HS-5 (cell line): ENCODE results near the gene ARFGAP3.
A peak's percentile ranks its signal among the peaks of the same experiment; 100 is the strongest.

ENCODE experiments used
- DNase-seq: peaks from one replicate; pipeline ENCODE4 v3.0.0-alpha.2; 2012; ENCODE audit warnings: low read depth

The ARFGAP3 gene

DNA sequence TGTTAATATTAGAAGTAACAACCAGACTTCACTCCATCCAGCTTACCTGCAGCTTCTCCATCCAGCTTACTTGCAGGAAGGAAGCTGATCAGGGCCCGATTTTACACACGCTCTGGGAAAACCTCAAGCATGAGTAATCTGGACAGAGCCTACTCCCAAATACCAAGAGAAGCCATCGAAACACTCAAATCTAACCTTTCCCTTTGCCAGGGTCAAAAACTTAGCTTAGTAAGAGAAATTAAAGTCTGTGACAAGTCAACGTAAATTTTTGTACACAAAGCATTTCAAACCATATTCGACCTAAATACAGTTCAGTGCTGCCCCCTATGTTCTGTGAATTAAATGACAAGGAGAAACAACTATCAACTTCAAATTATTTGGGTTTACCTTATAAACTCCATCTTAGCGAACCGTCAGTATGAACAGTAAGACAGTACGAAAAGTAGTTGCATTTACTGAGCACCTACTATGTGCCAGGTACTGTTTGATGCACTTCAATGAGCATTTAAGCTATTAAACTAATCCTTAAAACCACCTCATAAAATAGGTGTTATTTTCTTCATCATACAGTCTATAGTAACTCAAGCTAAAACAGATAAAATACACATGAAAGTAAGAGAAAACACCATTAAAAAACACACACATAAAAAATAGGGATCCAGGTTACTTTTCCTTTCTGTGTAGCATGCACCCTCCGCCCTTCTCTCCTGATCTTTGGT, 36.9 kb downstream of the ARFGAP3 start:
- peak; percentile 61 for DNase-seq

DNA sequence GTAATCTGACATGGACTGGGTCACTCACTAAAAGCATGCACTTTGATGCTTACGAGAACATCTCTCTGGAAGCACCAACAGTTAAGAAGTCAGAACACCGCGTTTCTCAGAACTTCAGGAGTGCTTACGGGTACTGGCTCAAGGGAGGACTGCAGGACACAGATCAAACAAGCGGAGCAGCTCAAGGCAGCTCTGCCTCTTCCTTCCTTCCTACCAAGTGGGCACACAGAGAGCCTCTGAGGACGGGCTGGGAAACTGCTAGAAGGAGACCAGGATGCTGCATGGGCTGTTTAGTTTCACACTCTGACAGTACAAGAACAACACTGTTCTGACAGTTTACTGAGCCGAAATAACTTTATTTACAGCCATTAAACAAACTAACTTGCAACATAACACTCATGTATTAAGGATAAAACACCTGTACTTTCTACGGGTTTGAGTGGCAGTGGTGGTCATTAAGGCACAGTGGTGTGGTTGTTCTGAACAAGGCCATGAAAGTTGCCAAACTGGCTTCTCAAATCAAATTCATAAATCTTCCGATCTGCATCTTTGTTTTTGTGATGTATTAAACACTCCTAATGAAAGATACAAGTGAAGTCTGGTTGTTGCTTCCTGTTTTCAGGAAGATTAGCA, 37.5 kb downstream of the ARFGAP3 start:
- no peak for DNase-seq

DNA sequence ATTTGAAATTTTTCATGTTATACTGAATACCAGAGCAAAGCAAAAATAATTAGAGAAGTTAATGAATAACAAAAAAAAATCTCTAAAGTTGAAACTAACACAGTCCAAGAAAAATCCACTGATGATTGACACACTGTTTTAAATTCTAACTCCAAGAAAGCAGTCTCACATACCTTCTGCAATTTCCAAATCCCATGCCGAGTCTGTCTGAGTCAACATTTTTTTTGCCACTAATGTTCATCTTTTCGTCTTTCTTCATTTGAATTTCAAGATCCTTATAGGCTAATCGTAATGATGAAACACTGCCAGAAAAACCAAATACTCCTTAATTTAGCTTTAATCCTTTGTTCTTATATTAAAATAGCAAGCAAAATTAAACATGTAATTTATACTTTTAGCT, 39.5 kb downstream of the ARFGAP3 start:
- DNase-seq = no peak

DNA sequence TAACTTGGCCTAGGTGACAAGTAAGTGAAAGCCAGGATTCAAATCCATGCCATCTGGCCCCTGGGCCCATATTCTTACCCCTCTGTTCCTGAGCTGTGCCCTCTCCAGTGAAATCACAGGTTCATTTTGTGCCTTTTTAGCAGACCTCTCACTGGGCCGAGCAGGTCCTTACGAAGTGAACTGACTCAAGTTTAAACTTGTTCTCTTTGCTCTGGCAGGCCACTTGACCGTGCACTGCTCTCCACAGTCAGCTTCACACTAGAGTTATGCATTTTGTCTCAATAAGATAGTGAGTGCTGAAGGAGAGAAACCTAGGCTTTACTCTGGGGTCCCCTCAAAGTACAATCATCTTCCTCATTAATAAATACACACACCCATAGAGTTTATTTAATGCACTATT, 40.7 kb downstream of the ARFGAP3 start:
- no peak for DNase-seq

DNA sequence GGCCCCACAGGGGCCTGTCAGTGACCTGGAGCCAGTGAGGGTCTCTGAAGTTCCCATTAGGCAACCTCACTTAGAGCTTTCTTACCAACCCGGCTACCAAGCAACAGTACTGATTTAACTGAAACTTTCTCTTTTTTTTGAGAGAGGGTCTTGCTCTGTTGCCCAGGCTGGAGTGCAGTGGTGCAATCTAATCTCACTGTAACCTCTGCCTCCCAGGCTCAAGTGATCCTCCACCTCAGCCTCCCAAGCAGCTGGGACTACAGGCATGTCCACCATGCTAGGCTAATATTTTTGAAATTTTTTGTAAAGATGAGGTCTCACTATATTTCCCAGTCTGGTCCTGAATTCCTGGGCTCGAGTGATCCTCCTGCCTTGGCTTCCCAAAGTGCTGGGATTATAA, 42.5 kb downstream of the ARFGAP3 start:
- no peak for DNase-seq

DNA sequence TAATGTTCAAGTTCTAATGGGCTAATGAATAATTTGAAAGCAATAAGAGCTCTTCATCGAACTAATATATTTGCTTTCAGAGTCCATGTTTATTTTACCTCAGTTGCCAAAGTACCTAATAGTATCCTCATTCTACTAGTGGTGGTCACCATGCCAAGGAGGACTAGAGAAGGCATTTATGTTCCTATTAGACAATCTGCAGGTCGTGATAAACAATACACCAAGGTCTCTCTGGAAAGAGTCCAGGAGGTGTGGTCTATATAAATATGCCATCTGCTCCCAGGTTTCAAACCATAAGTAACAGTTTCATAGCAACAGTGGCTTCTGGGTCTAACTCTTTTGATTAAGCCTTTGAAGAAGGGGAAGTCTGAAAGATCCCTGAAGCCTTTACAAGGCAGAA, 42.9 kb downstream of the ARFGAP3 start:
- DNase-seq = no peak

DNA sequence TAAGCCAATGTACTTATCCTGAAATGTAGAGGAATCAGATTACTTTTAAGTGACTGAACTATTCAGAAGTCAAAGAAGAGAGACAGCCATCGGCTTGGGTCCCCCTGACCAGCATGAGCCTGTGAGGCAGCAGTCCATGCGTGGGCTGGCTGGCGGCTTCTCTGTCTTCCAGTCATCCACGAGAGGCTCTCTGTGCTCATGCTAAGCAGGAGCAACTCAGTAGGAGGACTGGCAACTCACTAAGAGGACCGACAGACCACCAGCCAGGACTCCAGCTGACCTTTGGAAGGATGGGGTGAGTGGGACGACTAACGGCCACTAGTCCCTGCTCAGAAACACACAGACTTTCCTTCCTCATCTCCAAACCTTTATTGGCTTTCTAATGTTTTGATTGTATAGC, 43.6 kb downstream of the ARFGAP3 start:
- DNase-seq = no peak

DNA sequence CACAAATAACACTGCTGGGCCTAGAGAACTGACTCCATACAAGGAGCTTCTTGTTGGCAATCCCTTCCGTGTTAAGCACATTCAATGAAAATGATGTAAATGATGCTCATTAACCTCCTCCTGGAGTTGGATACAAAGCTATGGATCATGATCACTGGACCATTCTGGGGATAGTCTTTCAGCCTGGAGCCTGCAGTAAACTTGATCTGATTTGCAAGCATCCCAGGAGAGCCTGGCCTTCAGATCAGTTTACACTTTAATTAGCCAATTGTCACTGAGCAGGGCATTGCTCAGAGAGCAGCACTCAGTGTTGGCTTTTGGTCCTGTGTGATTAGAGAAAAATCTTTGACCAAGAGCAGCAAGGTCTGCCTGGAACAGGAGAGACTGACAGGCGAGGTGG, 45.6 kb downstream of the ARFGAP3 start:
- no peak for DNase-seq

DNA sequence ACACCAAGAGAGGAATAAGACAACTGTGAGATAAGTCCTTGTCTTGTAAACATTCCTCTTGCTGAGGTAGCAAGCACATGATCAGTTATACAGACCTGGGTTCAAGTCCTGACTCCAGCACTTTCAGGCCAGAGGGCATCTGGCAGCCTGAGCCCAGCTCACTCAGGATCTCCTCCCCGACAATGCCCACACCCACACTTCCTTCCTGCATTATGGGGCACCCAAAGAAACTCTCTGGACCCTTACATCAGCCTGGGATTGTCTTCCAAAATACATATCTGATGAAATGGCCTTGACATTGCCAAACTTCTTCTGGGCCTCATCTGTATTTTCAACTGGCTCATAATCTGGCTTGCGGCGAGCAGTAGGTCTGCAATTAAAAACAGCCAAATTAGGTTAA, 48.6 kb downstream of the ARFGAP3 start:
- no peak for DNase-seq

DNA sequence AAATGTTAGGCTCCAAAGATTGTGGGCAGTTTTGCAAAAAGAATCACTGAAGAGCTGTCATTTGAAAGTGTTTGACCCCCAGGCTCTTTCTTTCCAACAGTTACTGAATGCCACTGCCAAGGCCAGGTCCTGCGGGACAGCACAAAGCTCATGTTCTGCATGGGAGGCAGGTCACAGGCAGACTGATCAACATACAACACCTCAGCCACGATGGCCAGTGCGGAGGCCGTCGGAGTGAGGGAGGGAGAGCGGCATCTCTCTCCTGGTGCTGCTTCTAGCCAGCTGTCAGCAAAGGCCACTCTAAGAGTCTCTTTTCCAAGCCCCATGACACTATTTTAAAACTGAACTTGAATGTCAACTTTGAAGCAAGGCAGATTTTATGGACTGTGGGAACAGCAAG, 49.9 kb downstream of the ARFGAP3 start:
- no peak for DNase-seq

DNA sequence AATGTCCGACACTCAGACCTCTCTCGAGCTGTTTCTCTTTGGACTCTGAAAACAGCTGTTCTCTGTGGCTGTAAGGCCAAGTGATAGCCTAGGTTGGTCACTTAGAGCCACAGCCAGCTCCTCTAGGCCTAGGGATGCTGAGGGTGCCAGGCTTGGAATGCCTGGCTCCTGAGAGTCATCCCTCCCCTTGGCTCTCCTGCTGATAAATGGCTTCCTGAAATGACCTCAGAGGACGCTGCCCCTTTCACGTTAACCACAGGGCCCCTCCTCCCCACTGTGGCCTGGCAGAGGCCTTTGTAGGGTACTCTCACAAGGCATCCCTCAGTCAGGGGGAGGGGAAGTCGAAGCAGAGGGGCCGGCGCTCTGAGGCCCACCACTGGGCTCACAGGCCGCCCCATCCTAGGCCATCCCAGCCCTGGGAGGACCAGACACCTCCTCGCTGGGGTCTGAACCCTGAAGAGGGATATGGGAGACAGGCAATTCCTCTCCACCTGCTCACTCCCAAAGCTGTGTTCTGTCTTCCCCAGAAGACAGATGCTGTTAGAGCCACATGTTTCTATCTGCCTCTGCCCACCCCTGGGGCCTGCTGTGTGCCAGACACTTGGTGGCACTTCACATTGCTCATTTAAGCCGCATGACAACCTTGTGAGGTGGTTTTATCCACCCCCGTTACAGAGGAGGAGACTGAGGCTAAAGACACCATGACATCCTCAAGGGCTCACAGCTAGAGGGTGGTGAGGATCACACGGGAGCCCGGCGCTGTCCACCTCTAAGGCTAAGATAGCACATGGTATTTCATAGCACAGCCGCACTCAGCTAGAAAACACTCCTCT, 50.9 kb downstream of the ARFGAP3 start:
- no peak for DNase-seq

DNA sequence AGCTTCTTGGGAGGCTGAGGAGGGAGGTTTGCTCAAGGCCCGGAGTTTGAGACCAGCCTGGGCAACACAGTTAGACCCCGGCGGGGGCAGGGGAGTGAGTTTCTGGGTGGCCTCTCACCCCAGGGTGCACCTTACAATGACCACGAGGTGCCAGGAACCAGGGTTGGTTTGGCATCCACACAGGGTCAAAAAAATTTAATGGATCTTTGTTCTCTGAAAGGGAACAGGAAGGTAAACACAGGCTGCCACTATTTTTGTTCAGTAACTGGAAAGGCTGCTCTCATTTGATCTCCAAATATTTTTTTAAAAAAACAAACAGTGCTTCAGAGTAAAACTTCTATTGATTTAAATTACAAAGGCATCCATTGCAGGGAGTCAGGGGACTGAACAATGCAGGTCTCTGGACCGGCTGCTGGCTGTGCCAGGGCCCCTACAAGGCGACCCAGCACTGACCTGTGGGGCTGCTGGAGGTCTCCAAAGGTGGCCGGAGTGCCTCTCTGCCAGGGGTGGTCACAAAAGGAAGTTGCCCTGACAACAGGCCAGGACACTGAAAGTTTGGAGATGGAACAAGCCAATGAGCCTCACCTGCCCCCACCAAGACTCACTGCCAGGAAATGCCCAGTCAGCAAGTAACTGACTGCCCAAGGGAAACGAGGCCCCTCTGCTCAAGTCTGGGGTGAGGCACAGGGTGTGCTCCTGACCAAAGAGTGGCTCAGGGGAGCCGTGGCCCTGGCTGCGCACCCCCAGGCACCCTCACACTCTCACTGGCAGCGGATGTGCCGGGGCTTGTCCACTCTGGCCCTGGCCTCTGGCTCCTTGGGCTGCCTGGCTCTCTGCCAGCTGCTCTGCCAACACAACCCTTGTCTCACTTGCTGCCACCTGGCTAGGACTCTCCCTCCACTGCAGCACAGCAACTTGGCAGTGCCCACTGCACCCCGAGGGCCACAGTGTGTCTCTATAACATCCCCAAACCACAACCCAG, 51.8 kb downstream of the ARFGAP3 start:
- DNase-seq = no peak

DNA sequence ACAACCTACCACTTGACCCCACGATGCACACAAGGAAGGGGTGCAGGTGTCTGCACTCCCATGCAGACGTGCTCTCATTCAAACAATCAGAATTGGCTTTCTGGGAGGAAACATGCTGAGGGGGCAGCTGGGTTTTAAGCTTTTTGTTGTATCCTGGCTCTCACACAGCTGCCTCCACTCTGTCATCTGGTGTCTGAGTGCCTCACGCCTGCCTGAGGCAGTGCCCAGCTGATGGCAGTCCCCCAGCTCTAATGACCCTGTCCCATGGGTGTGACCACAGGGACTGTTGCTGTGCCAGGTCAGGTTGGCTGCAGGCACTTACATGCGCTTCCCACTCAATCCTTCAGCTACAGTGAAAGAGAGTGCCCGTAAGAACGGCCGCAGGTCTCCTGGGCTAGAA, 53.7 kb downstream of the ARFGAP3 start:
- DNase-seq = no peak

DNA sequence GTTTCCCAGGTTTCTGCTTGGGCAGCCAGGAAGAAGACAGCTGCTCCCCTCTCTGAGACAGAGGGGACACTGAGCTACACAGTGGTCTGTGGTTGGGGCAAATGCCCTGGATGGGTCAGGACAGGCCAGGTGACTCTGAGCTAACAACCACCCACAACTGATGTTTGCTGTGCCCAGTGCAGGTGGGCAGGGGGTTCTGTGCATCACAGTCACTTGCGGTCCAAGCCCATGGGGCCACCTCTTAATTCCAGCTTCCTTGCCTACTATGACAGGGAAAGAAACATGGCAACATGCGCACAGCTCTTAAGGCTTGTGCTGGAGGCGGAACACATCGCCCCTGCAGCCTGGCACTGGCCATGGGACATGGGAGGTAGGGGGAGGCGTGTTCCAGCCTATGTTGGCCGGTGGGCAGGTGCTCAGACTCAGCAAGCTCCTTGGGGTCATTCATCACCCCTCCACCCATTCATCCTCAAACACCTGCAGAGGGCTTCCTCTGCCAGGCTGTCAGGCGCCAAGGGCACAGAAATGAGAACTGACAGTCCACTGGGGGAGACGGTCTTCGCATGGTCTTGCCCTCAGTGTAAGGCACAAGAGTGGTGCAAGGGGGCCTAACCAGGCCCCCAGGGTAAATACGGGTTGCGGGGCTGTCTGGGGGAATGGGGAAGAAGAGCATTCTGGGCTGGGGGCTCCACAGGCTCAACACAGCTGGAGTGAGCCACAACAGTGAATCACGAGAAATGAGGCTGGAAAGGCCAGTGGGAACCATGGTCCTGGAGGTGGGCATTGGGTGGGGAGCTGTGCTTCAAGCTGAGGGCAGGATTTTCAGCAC, 55.6 kb downstream of the ARFGAP3 start:
- no peak for DNase-seq

DNA sequence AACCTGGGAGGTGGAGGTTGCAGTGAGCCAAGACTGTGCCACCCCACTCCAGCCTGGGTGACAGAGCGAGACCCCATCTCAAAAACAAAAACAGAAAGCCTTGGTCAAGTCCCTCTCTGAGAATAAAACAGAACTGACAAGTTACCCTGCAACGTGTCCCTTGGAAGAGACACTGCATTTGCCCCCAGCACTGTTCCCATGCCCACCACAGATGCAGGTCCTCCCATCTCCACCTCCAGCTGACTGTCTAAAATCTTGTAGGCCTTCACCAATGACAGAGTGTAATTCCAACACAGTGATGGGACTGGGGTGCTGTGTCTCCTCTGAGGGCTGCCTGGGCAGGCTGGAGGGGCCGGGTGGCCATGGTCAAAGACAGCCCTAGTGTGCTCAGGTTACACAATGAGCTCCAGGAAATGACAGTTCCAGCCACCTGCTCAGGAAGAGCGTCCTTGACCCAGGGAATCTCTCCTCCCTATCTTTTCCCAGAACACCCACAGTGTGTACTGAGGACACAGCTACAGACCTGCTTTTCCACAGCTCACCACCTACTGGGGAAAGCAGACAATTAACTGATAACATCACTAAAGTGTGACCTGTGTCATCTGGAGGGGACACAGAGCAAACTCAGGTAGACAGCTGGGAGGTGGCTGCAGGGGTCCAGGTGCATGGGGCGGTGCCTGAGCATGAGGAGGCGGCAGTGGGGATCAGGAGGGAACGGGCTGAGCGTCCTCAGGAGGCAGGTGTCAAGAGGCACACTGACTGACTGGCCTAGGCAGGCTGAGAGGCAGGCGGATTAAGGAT, 56.4 kb downstream of the ARFGAP3 start:
- DNase-seq = no peak

DNA sequence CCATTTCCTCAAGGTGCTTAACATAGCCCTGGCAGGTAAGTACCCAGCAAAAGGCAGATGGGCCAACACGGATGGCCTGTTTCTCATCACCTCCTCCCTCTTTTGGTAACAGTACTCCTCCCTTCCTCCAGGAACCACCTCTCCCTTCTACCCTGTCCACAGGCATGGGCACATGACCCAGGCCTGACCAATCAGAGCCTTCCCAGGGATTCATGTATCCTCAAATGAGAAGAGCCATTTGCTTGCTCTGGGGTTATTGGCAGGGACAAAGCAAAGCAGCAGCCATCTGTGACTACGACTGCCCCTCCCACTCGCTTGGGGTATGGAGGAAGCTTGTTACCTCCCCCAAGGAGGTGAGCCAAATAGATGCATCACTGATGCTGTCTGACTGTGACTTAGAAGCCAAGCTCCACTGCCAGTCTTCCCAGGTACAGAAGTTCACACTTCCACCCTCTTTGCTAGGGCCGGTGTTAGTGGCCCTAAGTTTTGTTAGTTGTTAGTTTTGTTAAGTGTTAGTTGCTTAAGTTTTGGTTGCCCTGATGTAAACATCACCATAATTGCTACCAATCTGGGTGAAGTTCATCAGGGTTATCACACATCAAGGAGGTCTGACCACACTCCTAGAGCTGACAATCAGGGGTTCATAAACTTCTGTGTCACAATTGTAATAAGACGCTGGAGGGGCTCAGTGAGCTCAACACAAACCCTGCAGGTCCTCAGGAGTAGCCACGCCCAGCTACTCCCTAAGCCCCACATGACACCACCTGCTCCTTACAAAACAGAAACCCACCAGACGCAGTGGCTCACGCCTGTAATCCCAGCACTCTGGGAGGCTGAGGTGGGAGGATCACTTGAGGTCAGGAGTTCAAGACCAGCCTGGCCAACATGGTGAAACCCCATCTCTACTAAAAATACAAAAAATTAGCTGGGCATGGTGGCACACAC, 57.3 kb downstream of the ARFGAP3 start:
- no peak for DNase-seq

DNA sequence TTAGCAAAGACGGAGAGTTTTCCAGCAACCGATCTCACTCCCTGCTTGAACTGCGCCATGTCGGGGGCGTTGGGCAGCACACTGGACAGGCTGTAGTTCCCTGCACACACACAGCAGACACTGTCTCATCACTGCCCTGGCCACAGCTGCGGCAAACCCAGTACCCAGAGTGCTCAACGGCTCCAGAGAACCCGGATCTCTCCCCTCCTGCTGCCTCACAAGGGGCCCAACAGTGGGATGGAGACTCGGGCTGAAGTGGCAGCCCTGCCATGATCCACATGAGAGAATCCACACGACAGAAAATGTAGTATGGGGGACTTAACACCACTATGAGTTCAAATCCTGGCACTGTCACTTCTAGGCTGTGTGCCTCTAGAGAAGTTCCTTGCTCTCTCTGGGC, 58.0 kb downstream of the ARFGAP3 start:
- DNase-seq = no peak

DNA sequence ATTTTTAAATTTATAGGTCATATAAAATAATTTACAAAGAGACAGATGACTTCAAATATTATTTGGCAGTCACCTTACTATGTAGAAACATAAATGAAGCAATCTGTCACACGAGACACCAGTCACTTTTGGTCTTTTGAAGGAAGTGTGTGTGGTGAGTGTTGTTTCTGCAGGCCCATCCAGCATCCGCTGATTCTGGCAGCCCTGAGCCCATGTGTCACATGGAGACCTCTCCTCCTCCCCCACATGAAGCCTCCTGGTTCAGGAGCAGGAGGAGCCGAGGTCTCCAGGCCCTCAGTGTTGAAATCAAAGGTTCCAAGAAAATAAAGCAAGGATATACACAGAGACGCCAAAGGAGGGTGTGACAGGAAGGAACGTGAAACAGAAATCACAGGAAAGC, 60.1 kb downstream of the ARFGAP3 start:
- DNase-seq = no peak

DNA sequence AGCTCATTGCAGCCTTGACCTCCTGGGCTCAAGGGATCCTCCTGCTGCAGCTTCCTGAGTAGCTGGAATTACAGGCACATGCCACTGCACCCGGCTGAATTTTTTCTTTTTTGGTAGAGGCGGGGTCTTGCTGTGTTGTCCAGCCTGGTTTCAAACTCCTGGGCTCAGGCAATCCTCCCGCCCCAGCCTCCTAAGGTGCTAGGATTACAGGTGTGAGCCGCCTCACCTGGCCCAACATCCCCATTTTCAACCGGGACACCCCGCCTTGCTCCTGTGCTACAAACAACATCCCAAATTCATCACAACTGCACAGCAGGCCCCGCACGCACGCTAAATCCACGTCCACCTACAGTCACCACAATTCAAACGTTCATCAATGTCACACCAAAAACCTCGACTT, 61.0 kb downstream of the ARFGAP3 start:
- no peak for DNase-seq
